ENCODE results near the gene ATP13A2.

DNA sequence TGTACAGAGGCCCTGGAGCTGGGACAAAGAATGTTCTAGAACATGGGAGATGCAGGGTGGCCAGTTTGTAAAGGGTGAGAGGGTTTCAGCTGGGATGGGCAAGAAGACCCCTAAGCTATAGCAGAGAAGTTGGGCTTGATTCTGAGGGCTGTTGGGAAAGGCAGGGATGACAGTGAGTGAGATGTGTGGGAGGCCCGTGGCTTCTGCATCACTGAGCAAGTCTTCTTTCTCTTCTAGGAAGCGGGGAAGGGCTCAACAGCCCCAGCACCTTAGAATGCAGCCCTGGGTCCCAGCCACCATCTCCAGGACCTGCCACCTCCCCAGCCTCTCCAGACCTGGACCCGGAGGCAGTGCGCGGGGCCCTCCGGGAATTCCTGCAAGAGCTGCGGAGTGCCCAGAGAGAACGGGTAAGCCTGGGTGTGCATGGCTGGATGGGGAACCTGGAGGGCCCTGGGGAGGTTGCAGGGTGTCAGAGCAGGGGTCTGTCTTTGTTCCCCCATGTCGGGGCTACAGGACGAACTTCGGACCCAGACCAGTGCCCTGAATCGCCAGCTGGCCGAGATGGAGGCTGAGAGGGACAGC lies 46.2 kb downstream of the ATP13A2 start:
- TF ChIP-seq, protein P1, sequence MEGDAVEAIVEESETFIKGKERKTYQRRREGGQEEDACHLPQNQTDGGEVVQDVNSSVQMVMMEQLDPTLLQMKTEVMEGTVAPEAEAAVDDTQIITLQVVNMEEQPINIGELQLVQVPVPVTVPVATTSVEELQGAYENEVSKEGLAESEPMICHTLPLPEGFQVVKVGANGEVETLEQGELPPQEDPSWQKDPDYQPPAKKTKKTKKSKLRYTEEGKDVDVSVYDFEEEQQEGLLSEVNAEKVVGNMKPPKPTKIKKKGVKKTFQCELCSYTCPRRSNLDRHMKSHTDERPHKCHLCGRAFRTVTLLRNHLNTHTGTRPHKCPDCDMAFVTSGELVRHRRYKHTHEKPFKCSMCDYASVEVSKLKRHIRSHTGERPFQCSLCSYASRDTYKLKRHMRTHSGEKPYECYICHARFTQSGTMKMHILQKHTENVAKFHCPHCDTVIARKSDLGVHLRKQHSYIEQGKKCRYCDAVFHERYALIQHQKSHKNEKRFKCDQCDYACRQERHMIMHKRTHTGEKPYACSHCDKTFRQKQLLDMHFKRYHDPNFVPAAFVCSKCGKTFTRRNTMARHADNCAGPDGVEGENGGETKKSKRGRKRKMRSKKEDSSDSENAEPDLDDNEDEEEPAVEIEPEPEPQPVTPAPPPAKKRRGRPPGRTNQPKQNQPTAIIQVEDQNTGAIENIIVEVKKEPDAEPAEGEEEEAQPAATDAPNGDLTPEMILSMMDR (IDR thresholded peaks at IDR 0.05 in 4 of 5, conservative IDR thresholded peaks at IDR 0.05 in 1 of 5): no peak
- no peak for TF ChIP-seq POLR2A (IDR thresholded peaks at IDR 0.05)
